Uterus (tissue), 4 donors: ENCODE results near the gene ATP6V1B1. TPM values are rescaled to one million over a fixed set of nuclear protein-coding genes. Genes with fewer than 3 reads are reported as not detected.
"Not testable (repeated sequence)": the region's sequence is repeated elsewhere in the genome, so short reads cannot be mapped to it uniquely, and the experiment has no call there.

Experiments
- DNase-seq, 2 donors: peaks; one replicate each; pipeline ENCODE4 v3.0.0-alpha.2; 2019 to 2020
- H3K27ac ChIP-seq, 2 donors: fragments of 200-600 bp; sonication (generic); 1 replicate in 1 of 2; 2 replicates in 1 of 2; pipeline ENCODE4 v1.5.1; 2016 to 2018
- H3K27me3 ChIP-seq, 2 donors: fragments of 200-600 bp; sonication (generic); one replicate each; pipeline ENCODE4 v1.5.1; 2018 to 2019; ENCODE audit warnings: control low read depth in 1 of 2
- H3K36me3 ChIP-seq, 2 donors: fragments of 200-600 bp; sonication (generic); one replicate each; pipeline ENCODE4 v1.5.1; 2019; ENCODE audit warnings: control low read depth in 1 of 2
- H3K4me1 ChIP-seq, 2 donors: fragments of 200-600 bp; sonication (generic); one replicate each; pipeline ENCODE4 v1.5.1; 2018 to 2019; ENCODE audit warnings: control low read depth in 1 of 2
- H3K4me3 ChIP-seq, 2 donors: fragments of 200-600 bp; sonication (generic); 1 replicate in 1 of 2; 2 replicates in 1 of 2; pipeline ENCODE4 v1.5.1; 2018 to 2019; ENCODE audit warnings: mild to moderate bottlenecking in 1 of 2
- H3K9me3 ChIP-seq, 2 donors: fragments of 200-600 bp; sonication (generic); one replicate each; pipeline ENCODE4 v1.5.1; 2019; ENCODE audit warnings: control low read depth in 1 of 2
- CTCF ChIP-seq, 4 experiments: fragments of 200-600 bp in 2 of 4; fragments of 450-650 bp in 2 of 4; sonication (generic) in 2 of 4; IDR thresholded peaks; one replicate each; pipeline ENCODE4 v1.5.1; 2016 to 2019; ENCODE audit warnings: antibody characterized with exemption in 4 of 4, mild to moderate bottlenecking in 2 of 4, moderate library complexity in 1 of 4
- POLR2A ChIP-seq, 2 donors: fragments of 450-650 bp; IDR thresholded peaks; one replicate each; pipeline ENCODE4 v1.6.1; 2016; ENCODE audit warnings: antibody characterized with exemption in 2 of 2, mild to moderate bottlenecking in 1 of 2, moderate library complexity in 1 of 2
- intact Hi-C: fragments of 100-400 bp; cut with DNase I; formaldehyde crosslinking; loops from one replicate; pipeline ENCODE4 v1.15.1; 2023; ENCODE audit warnings: low total_unique reads
- total RNA-seq, 4 donors: library from RNA; depleted of rRNA in 3 of 4; stranded (reverse); fragments of >200 nt in 3 of 4; gene quantifications; one replicate each; pipeline versions ENCODE4 v1.1.0 to v1.2.4, GENCODE V29; 2014 to 2023
- donor health status: DM: yes; HTN: yes; CAD: no.

Gene ATP6V1B1
- total RNA-seq, 4 donors from 2014 or later: 3.4 to 3.7 TPM; not detected in 2

- Histone ChIP-seq H3K36me3 (no peaks in the 10 kb centered on the region), H3K9me3 (no peaks in the 10 kb centered on the region), H3K27me3 (no peaks in the 10 kb centered on the region), H3K4me3 (no peak overlapping the region), H3K27ac (no peak overlapping the region), H3K4me1 (no peaks in the 10 kb centered on the region)
- no peak for DNase-seq
- intact Hi-C loops: no loop called here
- no peak for TF ChIP-seq POLR2A (IDR thresholded peaks at IDR 0.05)
Measured at GRCh38 chr2:70999362-70999761, 63.7 kb downstream of the ATP6V1B1 start.

- peak in 1 of 2 donors; percentile 5 for DNase-seq
Measured at GRCh38 chr2:70999931-71000330, 64.2 kb downstream of the ATP6V1B1 start.

GRCh38 chr2:71000780-71001591 is 65.3 kb downstream of the ATP6V1B1 start:
- no peak overlapping the region for H3K27ac ChIP-seq
- no peaks in the 10 kb centered on the region for H3K36me3 ChIP-seq
- TF ChIP-seq POLR2A (IDR thresholded peaks at IDR 0.05) (no peak), CTCF (IDR thresholded peaks at IDR 0.05) (peak; percentile 70 to 89 (median 78))
- H3K9me3 ChIP-seq: no peaks in the 10 kb centered on the region
- H3K4me1 ChIP-seq: no peaks in the 10 kb centered on the region
- peak; percentile 58 to 69 for DNase-seq
- intact Hi-C loops: no loop called here
- H3K27me3 ChIP-seq: no peaks in the 10 kb centered on the region
- no peak overlapping the region for H3K4me3 ChIP-seq

More at GRCh38 chr2:70999931-71000330, 64.2 kb downstream of the ATP6V1B1 start:
- intact Hi-C loops, H3K9me3 ChIP-seq, H3K4me1 ChIP-seq, H3K27me3 ChIP-seq, H3K4me3 ChIP-seq, H3K27ac ChIP-seq, H3K36me3 ChIP-seq: not testable (repeated sequence)

GRCh38 chr2:71001592-71001927 is 65.9 kb downstream of the ATP6V1B1 start:
- Histone ChIP-seq H3K9me3 (no peaks in the 10 kb centered on the region), H3K4me1 (no peaks in the 10 kb centered on the region), H3K36me3 (no peaks in the 10 kb centered on the region), H3K27me3 (no peaks in the 10 kb centered on the region), H3K27ac (no peak overlapping the region), H3K4me3 (no peak overlapping the region)
- intact Hi-C loops: no loop called here
- DNase-seq: no peak
- TF ChIP-seq POLR2A (IDR thresholded peaks at IDR 0.05) (no peak), CTCF (IDR thresholded peaks at IDR 0.05) (no peak)

GRCh38 chr2:71001981-71002570 is 66.4 kb downstream of the ATP6V1B1 start:
- DNase-seq: peak in 1 of 2 donors; percentile 5
- Histone ChIP-seq H3K27ac (no peak overlapping the region), H3K9me3 (no peaks in the 10 kb centered on the region), H3K27me3 (no peaks in the 10 kb centered on the region), H3K4me1 (no peaks in the 10 kb centered on the region), H3K4me3 (no peak overlapping the region), H3K36me3 (no peaks in the 10 kb centered on the region)
- intact Hi-C loops: no loop called here
- TF ChIP-seq CTCF (IDR thresholded peaks at IDR 0.05): no peak
- no peak for TF ChIP-seq POLR2A (IDR thresholded peaks at IDR 0.05)

- no peak overlapping the region for H3K27ac ChIP-seq
- no peaks in the 10 kb centered on the region for H3K27me3 ChIP-seq
- DNase-seq: no peak
- H3K36me3 ChIP-seq: no peaks in the 10 kb centered on the region
- intact Hi-C loops: no loop called here
- H3K4me1 ChIP-seq: no peaks in the 10 kb centered on the region
- TF ChIP-seq POLR2A (IDR thresholded peaks at IDR 0.05): no peak
- TF ChIP-seq CTCF (IDR thresholded peaks at IDR 0.05): no peak
- no peak overlapping the region for H3K4me3 ChIP-seq
- H3K9me3 ChIP-seq: no peaks in the 10 kb centered on the region
Measured at GRCh38 chr2:71003396-71003795, 67.7 kb downstream of the ATP6V1B1 start.
